Measurements from ENCODE around the gene NTM.

The NTM gene

DNA sequence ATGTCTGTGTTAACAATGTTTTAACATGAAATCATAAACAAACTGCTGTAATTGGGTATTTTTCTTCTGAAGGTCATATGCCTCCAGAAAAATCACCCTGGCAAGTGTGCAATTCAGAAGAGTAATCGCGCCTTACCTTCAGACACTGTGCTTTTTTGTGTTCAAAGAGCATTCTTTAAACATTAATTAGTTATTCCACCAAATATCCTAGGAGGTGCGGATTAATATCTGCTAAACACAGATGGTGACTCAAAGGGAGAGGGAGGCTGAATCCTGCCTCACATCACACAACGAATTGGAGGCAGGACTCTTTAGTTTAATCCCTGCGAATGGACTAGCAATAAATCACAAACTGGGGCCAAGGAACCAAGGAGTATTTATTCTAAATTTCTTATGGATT is 213.0 kb downstream of the NTM start:
- no peak for DNase-seq (ENCODE audit: extremely low read depth, low read depth)
- TF ChIP-seq, protein P1, sequence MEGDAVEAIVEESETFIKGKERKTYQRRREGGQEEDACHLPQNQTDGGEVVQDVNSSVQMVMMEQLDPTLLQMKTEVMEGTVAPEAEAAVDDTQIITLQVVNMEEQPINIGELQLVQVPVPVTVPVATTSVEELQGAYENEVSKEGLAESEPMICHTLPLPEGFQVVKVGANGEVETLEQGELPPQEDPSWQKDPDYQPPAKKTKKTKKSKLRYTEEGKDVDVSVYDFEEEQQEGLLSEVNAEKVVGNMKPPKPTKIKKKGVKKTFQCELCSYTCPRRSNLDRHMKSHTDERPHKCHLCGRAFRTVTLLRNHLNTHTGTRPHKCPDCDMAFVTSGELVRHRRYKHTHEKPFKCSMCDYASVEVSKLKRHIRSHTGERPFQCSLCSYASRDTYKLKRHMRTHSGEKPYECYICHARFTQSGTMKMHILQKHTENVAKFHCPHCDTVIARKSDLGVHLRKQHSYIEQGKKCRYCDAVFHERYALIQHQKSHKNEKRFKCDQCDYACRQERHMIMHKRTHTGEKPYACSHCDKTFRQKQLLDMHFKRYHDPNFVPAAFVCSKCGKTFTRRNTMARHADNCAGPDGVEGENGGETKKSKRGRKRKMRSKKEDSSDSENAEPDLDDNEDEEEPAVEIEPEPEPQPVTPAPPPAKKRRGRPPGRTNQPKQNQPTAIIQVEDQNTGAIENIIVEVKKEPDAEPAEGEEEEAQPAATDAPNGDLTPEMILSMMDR (IDR thresholded peaks at IDR 0.05; ENCODE audit: low read depth, low read length) = no peak

DNA sequence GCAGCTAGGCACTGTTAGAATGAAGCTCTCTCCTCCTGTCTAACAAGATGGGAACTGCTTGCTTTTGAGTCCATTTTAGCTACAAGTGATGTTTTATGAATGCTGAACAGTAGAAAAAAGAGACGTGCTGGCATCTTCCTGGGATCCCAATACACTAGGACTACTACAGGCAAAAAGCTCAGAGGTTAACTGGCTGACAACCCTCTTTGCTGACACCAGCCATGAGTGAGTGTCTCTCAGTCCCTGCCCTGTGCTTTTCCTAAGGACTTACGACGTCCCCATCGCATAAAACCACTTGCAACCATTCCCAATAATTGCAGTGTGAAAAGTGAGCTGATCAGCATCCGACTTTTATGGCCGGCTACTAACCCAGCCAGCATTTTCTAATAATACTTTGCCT is 213.5 kb downstream of the NTM start:
- DNase-seq (ENCODE audit: extremely low read depth, low read depth) = no peak
- TF ChIP-seq, protein P1 (IDR thresholded peaks at IDR 0.05; ENCODE audit: low read depth, low read length) = no peak

DNA sequence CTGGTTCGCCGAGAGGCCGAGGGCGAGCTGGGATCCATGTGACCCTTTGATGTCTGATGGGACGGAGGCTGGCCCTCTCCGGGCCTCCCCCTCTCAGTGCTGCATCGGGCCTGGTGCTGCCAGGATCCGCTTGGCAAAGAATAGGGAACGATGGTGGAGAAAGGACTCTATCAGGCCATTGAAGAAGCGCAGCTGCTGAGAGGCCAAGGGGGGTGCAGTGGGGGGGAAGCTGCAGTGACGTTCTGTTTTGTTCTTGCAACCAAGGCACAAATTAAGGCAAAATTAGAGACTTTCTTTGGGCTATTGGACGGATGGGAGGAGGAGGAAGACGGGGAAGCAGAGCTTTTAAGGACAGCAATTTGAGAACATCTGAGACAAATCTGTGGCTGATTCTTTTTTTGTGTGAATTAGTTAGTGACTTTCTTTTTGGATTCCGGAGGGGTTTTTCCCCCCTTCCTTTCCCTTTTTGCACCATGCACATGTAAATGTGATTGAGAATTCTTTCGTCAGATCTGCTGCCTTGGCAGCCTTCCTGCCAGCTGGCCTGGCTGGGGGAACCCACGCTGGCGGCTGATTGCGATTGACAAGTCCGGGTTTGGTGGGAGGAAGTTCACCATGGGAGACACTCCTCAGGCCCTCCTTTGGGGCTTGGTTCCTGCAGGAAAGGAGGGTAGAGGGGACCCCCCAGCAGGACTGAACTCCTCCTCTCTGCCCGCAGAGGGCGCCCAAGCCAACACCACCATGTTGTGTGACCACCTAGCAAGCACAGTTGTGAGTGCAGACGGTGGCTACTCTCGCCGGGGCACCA is 214.6 kb downstream of the NTM start:
- TF ChIP-seq, protein P1 (IDR thresholded peaks at IDR 0.05; ENCODE audit: low read depth, low read length) = peak; percentile 14
- DNase-seq (ENCODE audit: extremely low read depth, low read depth) = no peak

DNA sequence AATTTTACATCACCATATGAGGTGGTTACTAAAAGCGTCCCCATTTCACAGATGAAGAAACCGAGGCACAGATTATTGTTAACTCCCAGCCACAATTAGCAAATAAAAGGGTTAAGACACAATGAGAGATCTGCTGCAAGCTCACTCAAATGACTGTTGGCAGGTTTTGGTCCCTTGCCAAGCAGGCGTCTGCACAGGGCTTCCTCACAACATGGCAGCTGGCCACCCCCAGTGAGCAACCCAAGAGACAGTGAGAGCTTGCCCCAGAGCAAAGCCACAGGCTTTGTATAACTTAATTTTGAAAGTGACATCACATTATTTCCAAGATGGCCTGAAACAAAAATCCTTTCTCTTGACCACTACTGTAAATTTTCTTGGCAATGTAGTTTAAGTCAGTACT is 217.6 kb downstream of the NTM start:
- DNase-seq (ENCODE audit: extremely low read depth, low read depth) = no peak
- TF ChIP-seq, protein P1 (IDR thresholded peaks at IDR 0.05; ENCODE audit: low read depth, low read length) = no peak

DNA sequence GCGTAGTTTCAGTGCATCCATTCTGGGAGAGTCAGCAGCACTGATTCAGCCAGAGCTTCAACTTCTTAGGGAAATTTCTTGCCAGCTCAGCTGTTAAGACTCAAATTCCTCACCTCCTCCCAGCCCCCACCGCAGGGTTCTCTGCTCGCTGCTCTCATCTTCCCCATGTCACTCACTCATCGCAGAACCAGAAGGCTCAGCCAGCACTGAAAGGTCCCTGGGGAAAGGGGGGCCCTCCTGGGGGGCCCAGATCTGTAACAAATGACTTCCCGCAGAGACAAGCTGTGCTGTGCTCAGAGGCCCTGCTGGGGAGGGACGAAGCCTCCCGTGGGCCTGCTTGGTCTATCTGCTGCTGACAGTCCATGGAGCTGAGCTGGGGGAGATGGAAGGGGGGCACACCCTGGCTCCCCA is 220.6 kb downstream of the NTM start:
- TF ChIP-seq, protein P1 (IDR thresholded peaks at IDR 0.05; ENCODE audit: low read depth, low read length) = no peak
- DNase-seq (ENCODE audit: extremely low read depth, low read depth) = no peak

DNA sequence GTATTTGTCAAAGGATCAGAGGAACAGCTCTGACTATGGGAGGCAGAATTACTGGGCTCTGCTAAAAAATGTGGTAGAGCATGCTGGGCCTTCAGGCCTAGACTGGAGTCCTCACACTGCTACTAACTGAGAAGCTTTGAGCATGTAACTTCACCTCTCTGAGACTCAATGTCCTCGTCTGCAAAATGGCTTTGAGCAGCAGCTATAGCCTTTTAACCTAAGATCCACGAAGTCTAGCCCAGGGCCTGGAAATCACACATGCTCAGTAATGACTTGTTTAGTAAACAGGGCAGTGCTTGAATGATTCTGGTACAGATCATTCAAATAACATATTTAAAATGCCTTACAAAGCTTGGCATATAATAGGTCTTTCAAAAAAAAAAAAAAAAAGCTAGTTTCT is 221.7 kb downstream of the NTM start:
- TF ChIP-seq, protein P1 (IDR thresholded peaks at IDR 0.05; ENCODE audit: low read depth, low read length) = no peak
- DNase-seq (ENCODE audit: extremely low read depth, low read depth) = no peak

DNA sequence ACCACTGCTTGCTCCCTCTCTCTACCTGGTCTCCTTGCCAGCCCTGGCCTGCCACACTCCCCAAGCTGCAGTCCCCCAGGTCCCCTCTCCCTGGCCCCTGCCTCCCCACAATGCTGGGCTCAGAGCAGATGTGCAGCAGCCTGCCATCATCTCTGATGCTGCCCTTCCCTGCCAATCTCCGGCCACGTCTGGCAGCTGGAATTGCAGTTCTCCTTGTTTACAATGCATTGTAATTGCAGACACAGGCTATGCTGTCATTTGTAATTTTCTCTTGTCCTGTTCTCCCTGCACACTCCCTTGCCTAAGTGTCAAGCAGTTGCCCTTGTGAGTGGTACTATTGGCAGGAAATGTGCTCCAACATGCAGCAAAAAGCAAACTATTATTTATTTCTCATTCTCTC is 222.3 kb downstream of the NTM start:
- TF ChIP-seq, protein P1 (IDR thresholded peaks at IDR 0.05; ENCODE audit: low read depth, low read length) = no peak

More for the DNA sequence above, 222.3 kb downstream of the NTM start:
- no peak for DNase-seq (ENCODE audit: extremely low read depth, low read depth)

All from AG09319 (cell line).